Immature natural killer cell (primary cell): ENCODE data around the gene KRTAP5-9. TPM values are rescaled to one million over a fixed set of nuclear protein-coding genes. Genes with fewer than 3 reads are reported as not detected.
"Not testable (repeated sequence)": the region's sequence is repeated elsewhere in the genome, so short reads cannot be mapped to it uniquely, and the experiment has no call there.

Source experiments
- DNase-seq, 3 donors: peaks; one replicate each; pipeline ENCODE4 v3.0.0; 2022; ENCODE audit warnings: mixed read lengths in 1 of 3
- H3K27ac Mint-ChIP-seq, 6 donors: one replicate each; pipeline ENCODE4 v1.8.0; 2020; ENCODE audit warnings: mixed read lengths in 6 of 6, mild to moderate bottlenecking in 5 of 6, inconsistent platforms in 4 of 6, moderate library complexity in 3 of 6
- H3K27me3 Mint-ChIP-seq, 3 donors: one replicate each; pipeline ENCODE4 v1.8.0; 2020 to 2021; ENCODE audit warnings: low read depth in 3 of 3, mild to moderate bottlenecking in 3 of 3, mixed read lengths in 3 of 3, moderate library complexity in 3 of 3, inconsistent platforms in 1 of 3
- H3K36me3 Mint-ChIP-seq, 3 donors: one replicate each; pipeline ENCODE4 v1.8.0; 2020; ENCODE audit warnings: mixed read lengths in 3 of 3, inconsistent platforms in 2 of 3, mild to moderate bottlenecking in 2 of 3
- H3K4me1 Mint-ChIP-seq, 2 donors: one replicate each; pipeline ENCODE4 v1.8.0; 2020; ENCODE audit warnings: inconsistent platforms in 2 of 2, mild to moderate bottlenecking in 2 of 2, mixed read lengths in 2 of 2, moderate library complexity in 1 of 2
- H3K4me3 Mint-ChIP-seq, 5 donors: one replicate each; pipeline ENCODE4 v1.8.0; 2020; ENCODE audit warnings: mild to moderate bottlenecking in 5 of 5, mixed read lengths in 5 of 5, inconsistent platforms in 3 of 5, moderate library complexity in 3 of 5
- H3K9me3 Mint-ChIP-seq, 6 donors: one replicate each; pipeline ENCODE4 v1.8.0; 2020; ENCODE audit warnings: mild to moderate bottlenecking in 6 of 6, mixed read lengths in 6 of 6, inconsistent platforms in 4 of 6, moderate library complexity in 3 of 6
- polyA plus RNA-seq, 3 donors: library from polyadenylated mRNA; unstranded; fragments of 300-500 nt; fragmentation: Illumina TruSeq; gene quantifications; one replicate each; pipeline ENCODE4 v1.2.3, GENCODE V29; 2021

KRTAP5-9 gene
- polyA plus RNA-seq, 3 donors from 2014 or later = not detected

- H3K4me1 Mint-ChIP-seq, H3K4me3 Mint-ChIP-seq, H3K36me3 Mint-ChIP-seq, DNase-seq, H3K27me3 Mint-ChIP-seq, H3K27ac Mint-ChIP-seq, H3K9me3 Mint-ChIP-seq: not testable (repeated sequence)
Measured at GRCh38 chr11:71576688-71577465, 28.7 kb downstream of the KRTAP5-9 start.

GRCh38 chr11:71577469-71578004 lies 29.3 kb downstream of the KRTAP5-9 start:
- Mint-ChIP-seq H3K9me3 (no peaks in the 10 kb centered on the region), H3K4me3 (no peak overlapping the region), H3K4me1 (peaks cover 4 to 6% of the 10 kb centered on the region in 2 donors), H3K36me3 (no peaks in the 10 kb centered on the region), H3K27ac (no peak overlapping the region), H3K27me3 (peaks cover 1 to 8% (median 6%) of the 10 kb centered on the region in 3 donors)
- DNase-seq = no peak

- not testable (repeated sequence) for H3K4me1 Mint-ChIP-seq, DNase-seq, H3K9me3 Mint-ChIP-seq, H3K27ac Mint-ChIP-seq, H3K36me3 Mint-ChIP-seq, H3K4me3 Mint-ChIP-seq, H3K27me3 Mint-ChIP-seq
Measured at GRCh38 chr11:71579513-71579912, 31.3 kb downstream of the KRTAP5-9 start.

GRCh38 chr11:71580057-71581003 lies 32.1 kb downstream of the KRTAP5-9 start:
- no peaks in the 10 kb centered on the region for H3K36me3 Mint-ChIP-seq
- no peaks in the 10 kb centered on the region for H3K9me3 Mint-ChIP-seq
- H3K27ac Mint-ChIP-seq = no peak overlapping the region
- peak overlapping the region in 1 of 5 donors; percentile 21 for H3K4me3 Mint-ChIP-seq
- H3K4me1 Mint-ChIP-seq = peaks cover 4 to 6% of the 10 kb centered on the region in 2 donors
- no peak for DNase-seq
- peaks cover 4 to 9% (median 7%) of the 10 kb centered on the region in 3 donors for H3K27me3 Mint-ChIP-seq

- Mint-ChIP-seq H3K4me3 (no peak overlapping the region), H3K27me3 (peaks cover 4 to 9% (median 7%) of the 10 kb centered on the region in 3 donors), H3K36me3 (no peaks in the 10 kb centered on the region), H3K27ac (no peak overlapping the region), H3K4me1 (peaks cover 4 to 6% of the 10 kb centered on the region in 2 donors), H3K9me3 (no peaks in the 10 kb centered on the region)
- no peak for DNase-seq
Measured at GRCh38 chr11:71581826-71582225, 33.6 kb downstream of the KRTAP5-9 start.

- Mint-ChIP-seq H3K36me3 (no peaks in the 10 kb centered on the region), H3K27me3 (peaks cover 4 to 9% (median 7%) of the 10 kb centered on the region in 3 donors), H3K9me3 (no peaks in the 10 kb centered on the region), H3K27ac (no peak within 1 kb of the TSS), H3K4me1 (peaks cover 4 to 6% of the 10 kb centered on the region in 2 donors), H3K4me3 (no peak within 1 kb of the TSS)
- DNase-seq = no peak
Measured at GRCh38 chr11:71582309-71582895, 34.2 kb downstream of the KRTAP5-9 start, which contains the start of gene KRTAP5-11. KRTAP5-11 (minus strand) TSS chr11:71582875; CDS start chr11:71582837, 38 bp downstream.

- H3K27ac Mint-ChIP-seq, H3K4me1 Mint-ChIP-seq, H3K27me3 Mint-ChIP-seq, H3K36me3 Mint-ChIP-seq, H3K4me3 Mint-ChIP-seq, DNase-seq, H3K9me3 Mint-ChIP-seq: not testable (repeated sequence)
Measured at GRCh38 chr11:71582969-71583368, 34.7 kb downstream of the KRTAP5-9 start.

- not testable (repeated sequence) for H3K9me3 Mint-ChIP-seq, H3K36me3 Mint-ChIP-seq, H3K4me3 Mint-ChIP-seq, H3K27ac Mint-ChIP-seq, H3K4me1 Mint-ChIP-seq, H3K27me3 Mint-ChIP-seq, DNase-seq
Measured at GRCh38 chr11:71585673-71586072, 37.5 kb downstream of the KRTAP5-9 start.

- not testable (repeated sequence) for H3K4me1 Mint-ChIP-seq, H3K4me3 Mint-ChIP-seq, DNase-seq, H3K27me3 Mint-ChIP-seq, H3K9me3 Mint-ChIP-seq, H3K36me3 Mint-ChIP-seq, H3K27ac Mint-ChIP-seq
Measured at GRCh38 chr11:71588314-71588713, 40.1 kb downstream of the KRTAP5-9 start.

- not testable (repeated sequence) for H3K4me3 Mint-ChIP-seq, H3K27me3 Mint-ChIP-seq, H3K27ac Mint-ChIP-seq, H3K36me3 Mint-ChIP-seq, H3K9me3 Mint-ChIP-seq, DNase-seq, H3K4me1 Mint-ChIP-seq
Measured at GRCh38 chr11:71588822-71589545, 40.8 kb downstream of the KRTAP5-9 start.

GRCh38 chr11:71589546-71589920 lies 41.3 kb downstream of the KRTAP5-9 start:
- not testable (repeated sequence) for H3K4me3 Mint-ChIP-seq, H3K9me3 Mint-ChIP-seq

More at GRCh38 chr11:71589546-71589920, 41.3 kb downstream of the KRTAP5-9 start:
- H3K4me1 Mint-ChIP-seq, H3K36me3 Mint-ChIP-seq, DNase-seq, H3K27ac Mint-ChIP-seq, H3K27me3 Mint-ChIP-seq: not testable (repeated sequence)
